H1 (cell line): ENCODE data around the gene ZBTB24. TPM values are rescaled to one million over a fixed set of nuclear protein-coding genes. Genes with fewer than 3 reads are reported as not detected.

Experiments used
- CTCF ChIA-PET: fragments of 300-600 bp; sonication (Branson Sonifier 250); formaldehyde crosslinking; loops from one replicate; lab custom pipeline; 2021; ENCODE audit not compliant: partially characterized antibody; lab: Charles Lee
- POLR2A ChIA-PET: fragments of 300-600 bp; sonication (Branson Sonifier 250); formaldehyde crosslinking; loops from one replicate; lab custom pipeline; 2021; ENCODE audit warnings: inconsistent platforms; ENCODE audit not compliant: partially characterized antibody; lab: Charles Lee
- DNase-seq, 2 experiments: peaks; one replicate each; pipeline versions ENCODE4 v3.0.0 to v3.0.0-alpha.2; 2010 to 2022; ENCODE audit warnings: low spot score in 2 of 2, low read depth in 1 of 2, mixed read lengths in 1 of 2
- FAIRE-seq: peaks from 2 replicates; lab custom pipeline; 2011; peaks lifted over from hg19 to GRCh38; lab: Jason Lieb, UNC
- H2AFZ ChIP-seq: 2 replicates; pipeline ENCODE4 v1.8.1; 2012; ENCODE audit warnings: low read length, inconsistent platforms
- H2AK5ac ChIP-seq: 2 replicates; pipeline ENCODE4 v1.6.1; 2013; ENCODE audit warnings: low read depth, low read length
- H2BK120ac ChIP-seq: replicated peaks from 2 replicates; pipeline ENCODE3; 2013; ENCODE audit warnings: low read depth, low read length, inconsistent platforms
- H2BK12ac ChIP-seq: 2 replicates; pipeline ENCODE4 v1.6.1; 2013; ENCODE audit warnings: low read depth, low read length
- H2BK15ac ChIP-seq: 2 replicates; pipeline ENCODE4 v1.6.1; 2013; ENCODE audit warnings: low read length
- H2BK20ac ChIP-seq: 2 replicates; pipeline ENCODE4 v1.6.1; 2013; ENCODE audit warnings: low read length
- H2BK5ac ChIP-seq: 2 replicates; pipeline ENCODE4 v1.6.1; 2013; ENCODE audit warnings: low read depth, low read length
- H3K14ac ChIP-seq: 2 replicates; pipeline ENCODE4 v1.6.1; 2013; ENCODE audit warnings: inconsistent platforms; ENCODE audit not compliant: insufficient read length
- H3K18ac ChIP-seq: 2 replicates; pipeline ENCODE4 v1.6.1; 2013; ENCODE audit warnings: low read length; ENCODE audit errors: extremely low read depth
- H3K23ac ChIP-seq: 2 replicates; pipeline ENCODE4 v1.6.1; 2013; ENCODE audit warnings: inconsistent platforms; ENCODE audit not compliant: insufficient read length
- H3K23me2 ChIP-seq: 2 replicates; pipeline ENCODE4 v1.6.1; 2013; ENCODE audit warnings: low read depth, low read length
- H3K27ac ChIP-seq: 2 replicates; pipeline ENCODE4 v1.6.1; 2011; ENCODE audit warnings: low read depth, low read length, inconsistent platforms
- H3K27me3 ChIP-seq, 4 experiments: replicated peaks in 1 of 4; 1 replicate in 1 of 4; 2 replicates in 3 of 4; pipeline versions ENCODE4 v1.6.1 to v1.8.1; 2011 to 2013; ENCODE audit warnings: low read length in 3 of 4, mild to moderate bottlenecking in 3 of 4, inconsistent platforms in 2 of 4, mixed read lengths in 2 of 4, moderate library complexity in 1 of 4; ENCODE audit not compliant: control insufficient read depth in 3 of 4, insufficient read depth in 3 of 4; ENCODE audit errors: extremely low read depth in 1 of 4
- H3K36me3 ChIP-seq, 4 experiments: 2 replicates each; pipeline versions ENCODE4 v1.6.1 to v1.8.1; 2011 to 2013; ENCODE audit warnings: mild to moderate bottlenecking in 4 of 4, low read length in 3 of 4, moderate library complexity in 2 of 4, control low read depth in 1 of 4, inconsistent platforms in 1 of 4; ENCODE audit not compliant: insufficient read depth in 4 of 4, control insufficient read depth in 2 of 4
- H3K4ac ChIP-seq: replicated peaks from 2 replicates; pipeline ENCODE3; 2013; ENCODE audit warnings: low read length, low read depth, mixed read lengths, inconsistent platforms; ENCODE audit not compliant: insufficient read length
- H3K4me1 ChIP-seq, 4 experiments: replicated peaks in 1 of 4; 1 replicate in 1 of 4; 2 replicates in 3 of 4; pipeline versions ENCODE4 v1.6.1 to v1.8.1; 2011 to 2013; ENCODE audit warnings: low read length in 3 of 4, inconsistent platforms in 2 of 4, mixed read lengths in 1 of 4; ENCODE audit not compliant: insufficient read depth in 4 of 4, control insufficient read depth in 3 of 4
- H3K4me2 ChIP-seq, 2 experiments: 2 replicates each; pipeline versions ENCODE4 v1.6.1 to v1.8.1; 2011 to 2013; ENCODE audit warnings: low read depth in 2 of 2, low read length in 2 of 2, control low read depth in 1 of 2, inconsistent platforms in 1 of 2, mild to moderate bottlenecking in 1 of 2; ENCODE audit not compliant: insufficient read depth in 1 of 2
- H3K4me3 ChIP-seq, 4 experiments: fragments of 200-600, 300-600 bp in 1 of 4; sonication (generic), shearing (Covaris generic), sonication (Bioruptor Twin) in 1 of 4; 2 replicates each; pipeline versions ENCODE4 v1.5.1 to v1.8.1; 2011 to 2016; ENCODE audit warnings: low read length in 4 of 4, low read depth in 3 of 4, control low read depth in 2 of 4, inconsistent platforms in 2 of 4, mild to moderate bottlenecking in 2 of 4, mixed read lengths in 1 of 4, moderate library complexity in 1 of 4; ENCODE audit not compliant: insufficient read depth in 2 of 4; ENCODE audit errors: extremely low read depth in 1 of 4
- H3K56ac ChIP-seq: replicated peaks from 2 replicates; pipeline ENCODE3; 2013; ENCODE audit warnings: low read depth, mild to moderate bottlenecking, mixed read lengths, low read length, inconsistent platforms; ENCODE audit not compliant: insufficient read length
- H3K79me1 ChIP-seq: 2 replicates; pipeline ENCODE4 v1.6.1; 2013; ENCODE audit warnings: low read depth, low read length, control low read depth
- H3K79me2 ChIP-seq, 2 experiments: 2 replicates each; pipeline versions ENCODE4 v1.6.1 to v1.8.1; 2012 to 2013; ENCODE audit warnings: low read length in 2 of 2, mild to moderate bottlenecking in 2 of 2, inconsistent platforms in 1 of 2; ENCODE audit not compliant: insufficient read depth in 2 of 2, control insufficient read depth in 1 of 2
- H3K9ac ChIP-seq, 4 experiments: replicated peaks in 1 of 4; 1 replicate in 1 of 4; 2 replicates in 3 of 4; pipeline versions ENCODE4 v1.6.1 to v1.8.1; 2011 to 2013; ENCODE audit warnings: low read depth in 3 of 4, low read length in 3 of 4, control low read depth in 2 of 4, mild to moderate bottlenecking in 2 of 4, moderate library complexity in 2 of 4, inconsistent platforms in 1 of 4; ENCODE audit errors: extremely low read depth in 1 of 4
- H3K9me3 ChIP-seq, 2 experiments: 2 replicates each; pipeline versions ENCODE4 v1.6.1 to v1.8.1; 2012 to 2013; ENCODE audit warnings: mild to moderate bottlenecking in 2 of 2, moderate library complexity in 2 of 2, control low read depth in 1 of 2, inconsistent platforms in 1 of 2, low read depth in 1 of 2, low read length in 1 of 2, mixed read lengths in 1 of 2; ENCODE audit not compliant: insufficient read depth in 2 of 2
- H4K20me1 ChIP-seq, 2 experiments: replicated peaks in 1 of 2; 2 replicates each; pipeline versions ENCODE3 to v1.8.1; 2011 to 2013; ENCODE audit warnings: inconsistent platforms in 2 of 2, low read length in 2 of 2, mild to moderate bottlenecking in 1 of 2; ENCODE audit not compliant: insufficient read depth in 2 of 2, control insufficient read depth in 1 of 2
- H4K5ac ChIP-seq: 2 replicates; pipeline ENCODE4 v1.6.1; 2013; ENCODE audit warnings: low read length, low read depth, mixed read lengths, inconsistent platforms; ENCODE audit not compliant: insufficient read length
- H4K8ac ChIP-seq: 2 replicates; pipeline ENCODE4 v1.8.0; 2013; ENCODE audit warnings: mild to moderate bottlenecking, moderate library complexity, low read length, inconsistent platforms; ENCODE audit not compliant: insufficient read depth; ENCODE audit errors: extremely low read depth
- H4K91ac ChIP-seq: replicated peaks from 2 replicates; pipeline ENCODE3; 2013; ENCODE audit warnings: low read length, mixed read lengths, inconsistent platforms; ENCODE audit not compliant: insufficient read length
- E2F6 ChIP-seq: IDR thresholded peaks from 2 replicates; pipeline ENCODE4 v1.6.1; 2012; ENCODE audit warnings: inconsistent platforms
- RAD21 ChIP-seq, 2 experiments: IDR thresholded peaks in 1 of 2; conservative IDR thresholded peaks in 1 of 2; 2 replicates each; pipeline ENCODE4 v1.6.1; 2011; ENCODE audit warnings: low read depth in 2 of 2, low read length in 2 of 2, improper control_type of control experiment in 1 of 2, inconsistent platforms in 1 of 2, mild to moderate bottlenecking in 1 of 2, moderate library complexity in 1 of 2
- SAP30 ChIP-seq: fragments of 300-600 bp; sonication (generic); IDR thresholded peaks from 2 replicates; pipeline ENCODE4 v1.7.1; 2012; ENCODE audit warnings: low read length, moderate library complexity, mild to moderate bottlenecking, inconsistent platforms; ENCODE audit not compliant: insufficient read depth, insufficient replicate concordance
- ZNF274 ChIP-seq: IDR thresholded peaks from 2 replicates; pipeline ENCODE4 v1.7.0; 2012; ENCODE audit warnings: low read length, borderline replicate concordance; ENCODE audit errors: extremely low read depth
- WGBS, 2 experiments: shearing (Covaris generic) in 1 of 2; methylation state at CpG; one replicate each; pipeline versions ENCODE4 v1.1.6 to v1.1.7; 2013 to 2015; ENCODE audit warnings: low lambda C conversion rate in 2 of 2, mixed read lengths in 2 of 2, inconsistent platforms in 1 of 2, low coverage in 1 of 2, missing lambda C conversion rate in 1 of 2; ENCODE audit not compliant: insufficient replicate concordance in 2 of 2, insufficient coverage in 1 of 2, insufficient read length in 1 of 2; ENCODE audit errors: extremely low coverage in 1 of 2, missing lambda C conversion rate in 1 of 2; 5-methylcytosine and 5-hydroxymethylcytosine counted together
- polyA plus RNA-seq, 7 experiments: library from polyadenylated mRNA; depleted of rRNA in 3 of 7; stranded (reverse) in 5 of 7; unstranded in 2 of 7; fragments of >200 nt in 5 of 7; fragments of 200-250 nt in 2 of 7; gene quantifications; 1 replicate in 5 of 7; 2 replicates in 1 of 7; 4 replicates in 1 of 7; pipeline versions ENCODE4 v1.2.1 to v1.2.3, GENCODE V29; 2011 to 2013; ENCODE audit warnings: missing spikeins in 2 of 7, mixed read lengths in 2 of 7
- total RNA-seq: library from RNA; stranded (reverse); fragmentation: NEBNext Ultra II Directional; extraction: Animal tissue kit (Norgen Biotek cat#: 25700); gene quantifications from 2 replicates; pipeline ENCODE4 v1.2.1, GENCODE V29; 2021
- TF ChIP-seq, protein P1 (sequence below), 3 experiments: IDR thresholded peaks; 1 replicate in 2 of 3; 2 replicates in 1 of 3; pipeline versions ENCODE4 v1.5.1 to v1.6.1; 2011; ENCODE audit warnings: low read length in 3 of 3, mild to moderate bottlenecking in 3 of 3, inconsistent platforms in 2 of 3, low read depth in 1 of 3, moderate library complexity in 1 of 3; ENCODE audit not compliant: insufficient read depth in 1 of 3; ENCODE audit errors: control extremely low read depth in 1 of 3

ZBTB24 gene
- total and polyA plus RNA-seq, 2 of the 8 experiments (the other 6 are each of a cell fraction or from before 2014, with no cell fraction given), result 7.5 to 21.0 TPM

DNA sequence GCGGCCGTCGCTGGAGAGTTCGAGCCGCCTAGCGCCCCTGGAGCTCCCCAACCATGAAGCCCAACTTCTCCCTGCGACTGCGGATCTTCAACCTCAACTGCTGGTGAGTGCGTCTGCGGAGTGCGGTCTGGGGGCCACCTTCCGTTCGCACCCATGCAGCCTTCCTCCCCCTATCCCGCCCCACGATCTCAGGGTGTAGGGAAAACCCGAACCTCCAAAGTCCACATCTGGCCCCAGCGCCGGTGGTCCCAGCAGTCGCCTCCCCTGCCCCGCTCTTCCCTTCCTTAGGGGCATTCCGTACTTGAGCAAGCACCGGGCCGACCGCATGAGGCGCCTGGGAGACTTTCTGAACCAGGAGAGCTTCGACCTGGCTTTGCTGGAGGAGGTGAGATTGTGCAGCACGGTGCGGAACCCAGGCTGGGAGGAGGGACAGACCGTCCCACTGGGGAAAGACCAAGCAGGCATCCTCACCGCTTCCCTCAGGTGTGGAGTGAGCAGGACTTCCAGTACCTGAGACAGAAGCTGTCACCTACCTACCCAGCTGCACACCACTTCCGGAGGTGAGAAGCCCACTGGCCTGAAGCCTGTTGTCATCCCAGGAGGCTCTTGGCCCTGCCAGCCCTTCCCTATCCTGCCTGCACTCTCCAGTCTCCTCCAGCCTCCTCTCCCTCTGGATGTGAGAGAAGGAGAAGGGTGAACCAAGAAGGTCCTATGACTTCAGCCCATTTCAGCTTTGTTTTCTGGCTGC, 41.8 kb downstream of the ZBTB24 start:
- Histone ChIP-seq H3K4me3 (peak overlapping the region; percentile 76 to 92 (median 90)), H2BK20ac (peak overlapping the region; percentile 72; the same call in 1 of the 2 replicates), H3K4ac (no peak overlapping the region), H2BK120ac (no peak overlapping the region), H4K91ac (peak overlapping the region; percentile 72), H3K23me2 (peaks cover 5% of the 10 kb centered on the region; the same call in 1 of the 2 replicates), H3K18ac (peak overlapping the region; percentile 90), H3K14ac (no peak overlapping the region), H4K8ac (peak overlapping the region; percentile 71; the same call in 1 of the 2 replicates), H3K4me2 (peak overlapping the region; percentile 70 to 95), H3K23ac (no peak overlapping the region), H2BK15ac (0 out of 2 replicates have a peak overlapping the region, but pooled peaks have one; percentile 92), H2AK5ac (no peak overlapping the region), H2BK5ac (peak overlapping the region; percentile 78), H3K9ac (peak overlapping the region; percentile 25 to 79 (median 76); a peak in 6 of 7 replicates), H2BK12ac (no peak overlapping the region), H3K27me3 (peaks cover 0 to 2% (median 0%) of the 10 kb centered on the region in 4 experiments; a peak in 1 of 7 replicates), H3K56ac (no peak overlapping the region), H4K20me1 (peaks cover 6 to 9% of the 10 kb centered on the region in 2 experiments), H3K79me2 (peaks cover 0 to 3% of the 10 kb centered on the region in 2 experiments; a peak in 1 of 4 replicates), H2AFZ (peak overlapping the region; percentile 81; the same call in 1 of the 2 replicates), H3K36me3 (peaks cover 9 to 39% (median 22%) of the 10 kb centered on the region in 4 experiments; a peak in 6 of 8 replicates), H3K4me1 (peaks cover 2 to 9% (median 5%) of the 10 kb centered on the region in 4 experiments), H3K9me3 (no peaks in the 10 kb centered on the region), H3K79me1 (no peaks in the 10 kb centered on the region; the same call in none of the 2 replicates), H3K27ac (peak overlapping the region; percentile 33), H4K5ac (no peak overlapping the region)
- 2% methylated on average over 31 of the region's 31 CpGs; no CpG with 5 or more reads in 1 of the 2 experiments for WGBS, 2 experiments
- CTCF ChIA-PET, result interaction anchor here (0.6 to 6.1 kb wide), 17 partner anchors 12 to 912 kb away, joined by 3 to 63 read pairs (median 3); partner anchors contain the start of genes CD164 and MICAL1
- FAIRE-seq (no peak), DNase-seq (peak in 1 of 2 experiments; percentile 73)
- POLR2A ChIA-PET, result interaction anchor here (0.6 to 5.8 kb wide), 11 partner anchors 11 to 144 kb away, joined by 3 to 85 read pairs (median 5); partner anchors contain the start of genes CD164, MICAL1 and ZBTB24
- peak; percentile 59 for TF ChIP-seq E2F6
- TF ChIP-seq, protein P1, sequence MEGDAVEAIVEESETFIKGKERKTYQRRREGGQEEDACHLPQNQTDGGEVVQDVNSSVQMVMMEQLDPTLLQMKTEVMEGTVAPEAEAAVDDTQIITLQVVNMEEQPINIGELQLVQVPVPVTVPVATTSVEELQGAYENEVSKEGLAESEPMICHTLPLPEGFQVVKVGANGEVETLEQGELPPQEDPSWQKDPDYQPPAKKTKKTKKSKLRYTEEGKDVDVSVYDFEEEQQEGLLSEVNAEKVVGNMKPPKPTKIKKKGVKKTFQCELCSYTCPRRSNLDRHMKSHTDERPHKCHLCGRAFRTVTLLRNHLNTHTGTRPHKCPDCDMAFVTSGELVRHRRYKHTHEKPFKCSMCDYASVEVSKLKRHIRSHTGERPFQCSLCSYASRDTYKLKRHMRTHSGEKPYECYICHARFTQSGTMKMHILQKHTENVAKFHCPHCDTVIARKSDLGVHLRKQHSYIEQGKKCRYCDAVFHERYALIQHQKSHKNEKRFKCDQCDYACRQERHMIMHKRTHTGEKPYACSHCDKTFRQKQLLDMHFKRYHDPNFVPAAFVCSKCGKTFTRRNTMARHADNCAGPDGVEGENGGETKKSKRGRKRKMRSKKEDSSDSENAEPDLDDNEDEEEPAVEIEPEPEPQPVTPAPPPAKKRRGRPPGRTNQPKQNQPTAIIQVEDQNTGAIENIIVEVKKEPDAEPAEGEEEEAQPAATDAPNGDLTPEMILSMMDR (IDR thresholded peaks at IDR 0.05; ENCODE audit: control extremely low read depth in 1 of 3, insufficient read depth in 1 of 3, low read depth in 1 of 3, low read length in 3 of 3), result peak in 2 of 3 experiments; percentile 28 to 31; a peak in 2 of 4 replicates
- no peak for TF ChIP-seq ZNF274
- peak; percentile 51 for TF ChIP-seq SAP30
- peak; percentile 18 to 38; a peak in 2 of 4 replicates for TF ChIP-seq RAD21 (IDR thresholded peaks at IDR 0.05 in 1 of 2, conservative IDR thresholded peaks at IDR 0.05 in 1 of 2; ENCODE audit: low read depth in 2 of 2, low read length in 2 of 2)
